Tibial artery (tissue), 4 donors: ENCODE results near the gene ZNF343.
A peak's percentile ranks its signal among the peaks of the same experiment; 100 is the strongest.

Experiments used
- DNase-seq, 2 donors: peaks; one replicate each; pipeline ENCODE4 v3.0.0-alpha.2; 2019
- H3K27ac ChIP-seq, 2 donors: fragments of 200-600 bp; sonication (generic) in 1 of 2; 1 replicate in 1 of 2; 2 replicates in 1 of 2; pipeline ENCODE4 v1.5.1; 2018 to 2019; ENCODE audit warnings: mild to moderate bottlenecking in 1 of 2
- H3K27me3 ChIP-seq, 2 donors: fragments of 200-600 bp; sonication (generic) in 1 of 2; one replicate each; pipeline versions ENCODE4 v1.5.1 to v1.6.0; 2016 to 2019
- H3K36me3 ChIP-seq, 3 donors: fragments of 200-600 bp; sonication (generic) in 2 of 3; one replicate each; pipeline ENCODE4 v1.5.1; 2016 to 2019; ENCODE audit warnings: mild to moderate bottlenecking in 2 of 3
- H3K4me1 ChIP-seq, 4 donors: fragments of 200-600 bp; sonication (generic) in 2 of 4; 1 replicate in 3 of 4; 2 replicates in 1 of 4; pipeline ENCODE4 v1.5.1; 2016 to 2019
- H3K4me3 ChIP-seq, 2 donors: fragments of 200-600 bp; sonication (generic) in 1 of 2; 1 replicate in 1 of 2; 2 replicates in 1 of 2; pipeline ENCODE4 v1.5.1; 2018 to 2019; ENCODE audit warnings: mild to moderate bottlenecking in 2 of 2
- H3K9me3 ChIP-seq, 3 donors: fragments of 200-600 bp; sonication (generic) in 1 of 3; one replicate each; pipeline ENCODE4 v1.5.1; 2016 to 2019
- CTCF ChIP-seq, 2 experiments: fragments of 200-600 bp in 1 of 2; fragments of 450-650 bp in 1 of 2; IDR thresholded peaks; one replicate each; pipeline ENCODE4 v1.5.1; 2017 to 2019; ENCODE audit warnings: antibody characterized with exemption in 2 of 2, mild to moderate bottlenecking in 1 of 2, moderate library complexity in 1 of 2
- intact Hi-C: fragments of 100-400 bp; cut with DNase I; formaldehyde crosslinking; loops from one replicate; pipeline ENCODE4 v1.15.0; 2023; ENCODE audit warnings: low total_unique reads

The ZNF343 gene

GRCh38 chr20:2468581-2469407, 39.9 kb downstream of the ZNF343 start:
- intact Hi-C loops = no loop called here
- H3K36me3 ChIP-seq = peaks cover 39 to 44% (median 42%) of the 10 kb centered on the region in 3 donors
- H3K27ac ChIP-seq = peak overlapping the region in 1 of 2 donors; percentile 91

DNA sequence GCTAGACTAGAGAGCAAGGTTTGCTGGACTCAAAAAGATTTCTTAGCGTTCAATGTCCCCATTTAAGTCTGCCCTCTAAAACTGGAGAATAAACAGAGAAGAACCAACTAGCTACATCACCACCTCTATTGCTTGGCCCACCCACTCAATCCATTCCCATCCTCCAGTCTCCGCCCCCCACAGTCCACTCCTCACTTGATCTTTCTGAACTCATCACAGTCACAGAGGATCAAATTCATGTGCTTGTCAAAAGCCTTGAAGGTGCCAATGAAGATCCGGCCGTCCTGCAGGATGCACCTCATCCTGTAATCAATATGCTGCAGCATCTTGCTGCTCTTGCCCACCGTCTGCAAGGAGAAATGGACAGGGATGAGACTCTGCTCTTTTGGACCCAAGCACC, 41.3 kb downstream of the ZNF343 start:
- peaks cover 52 to 58% (median 56%) of the 10 kb centered on the region in 3 donors for H3K36me3 ChIP-seq
- no peak for DNase-seq

More at GRCh38 chr20:2468581-2469407, 39.9 kb downstream of the ZNF343 start:
- H3K27me3 ChIP-seq = no peaks in the 10 kb centered on the region
- TF ChIP-seq CTCF (IDR thresholded peaks at IDR 0.05) = no peak
- no peaks in the 10 kb centered on the region for H3K9me3 ChIP-seq
- peak overlapping the region; percentile 65 to 77 for H3K4me3 ChIP-seq
- no peak for DNase-seq
- H3K4me1 ChIP-seq = peaks cover 0 to 27% (median 22%) of the 10 kb centered on the region in 4 donors

GRCh38 chr20:2465100-2465499, 43.6 kb downstream of the ZNF343 start:
- Histone ChIP-seq H3K27ac (no peak overlapping the region), H3K27me3 (no peaks in the 10 kb centered on the region), H3K36me3 (peaks cover 76 to 81% (median 79%) of the 10 kb centered on the region in 3 donors), H3K9me3 (no peaks in the 10 kb centered on the region), H3K4me1 (peaks cover 0 to 26% (median 17%) of the 10 kb centered on the region in 4 donors), H3K4me3 (no peak overlapping the region)
- no peak for TF ChIP-seq CTCF (IDR thresholded peaks at IDR 0.05)
- no peak for DNase-seq
- intact Hi-C loops = no loop called here

More for the DNA sequence above, 41.3 kb downstream of the ZNF343 start:
- H3K27ac ChIP-seq = no peak overlapping the region
- no peak for TF ChIP-seq CTCF (IDR thresholded peaks at IDR 0.05)
- no peaks in the 10 kb centered on the region for H3K27me3 ChIP-seq
- H3K9me3 ChIP-seq = no peaks in the 10 kb centered on the region
- intact Hi-C loops = no loop called here
- no peak overlapping the region for H3K4me3 ChIP-seq
- peaks cover 0 to 27% (median 22%) of the 10 kb centered on the region in 4 donors for H3K4me1 ChIP-seq

GRCh38 chr20:2463616-2464365, 44.9 kb downstream of the ZNF343 start:
- no peak for DNase-seq

DNA sequence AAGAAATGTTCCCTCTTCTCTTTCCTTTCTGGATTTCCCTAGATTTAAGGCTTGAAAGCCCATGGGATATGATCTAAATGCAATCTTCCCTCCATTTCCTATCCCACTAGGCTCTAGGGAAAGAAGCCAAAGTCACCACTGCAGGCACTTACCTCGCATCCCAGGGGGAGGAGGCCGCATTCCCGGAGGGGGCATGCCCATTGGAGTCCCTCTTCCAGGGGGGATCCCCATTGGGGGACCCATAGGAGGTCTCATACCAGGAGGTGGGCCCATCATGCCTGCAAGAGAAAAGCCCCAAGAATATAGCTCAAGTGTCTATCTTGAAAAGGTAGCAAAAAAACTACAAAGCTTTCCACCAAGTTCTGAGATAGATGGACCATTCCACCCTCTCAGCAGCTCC, 46.2 kb downstream of the ZNF343 start:
- Histone ChIP-seq H3K4me3 (no peak overlapping the region), H3K27me3 (no peaks in the 10 kb centered on the region), H3K4me1 (peaks cover 0 to 5% (median 0%) of the 10 kb centered on the region in 4 donors), H3K36me3 (peaks cover 76 to 86% (median 77%) of the 10 kb centered on the region in 3 donors), H3K27ac (no peak overlapping the region), H3K9me3 (no peaks in the 10 kb centered on the region)
- intact Hi-C loops = no loop called here
- TF ChIP-seq CTCF (IDR thresholded peaks at IDR 0.05) = no peak
- DNase-seq = no peak

More at GRCh38 chr20:2463616-2464365, 44.9 kb downstream of the ZNF343 start:
- intact Hi-C loops = no loop called here
- no peak overlapping the region for H3K27ac ChIP-seq
- H3K4me1 ChIP-seq = peaks cover 0 to 17% (median 7%) of the 10 kb centered on the region in 4 donors
- no peaks in the 10 kb centered on the region for H3K27me3 ChIP-seq
- H3K36me3 ChIP-seq = peaks cover 78 to 93% (median 81%) of the 10 kb centered on the region in 3 donors
- no peak for TF ChIP-seq CTCF (IDR thresholded peaks at IDR 0.05)
- no peaks in the 10 kb centered on the region for H3K9me3 ChIP-seq
- H3K4me3 ChIP-seq = no peak overlapping the region
